ENCODE results near the gene NAT10. TPM values are rescaled to one million over a fixed set of nuclear protein-coding genes. Genes with fewer than 3 reads are reported as not detected.
"Not testable (repeated sequence)": the region's sequence is repeated elsewhere in the genome, so short reads cannot be mapped to it uniquely, and the experiment has no call there.

Gene NAT10
- 47.1 and 60.9 TPM in 2 replicates for total RNA-seq (2014; rRNA removed; shearing (Covaris generic))
- 25.5 and 30.7 TPM in 2 replicates for polyA plus RNA-seq (2015; cell fraction: cytosol; rRNA removed)
- polyA plus RNA-seq (2015; cell fraction: nucleus; rRNA removed) = 92.0 and 106 TPM in 2 replicates

DNA sequence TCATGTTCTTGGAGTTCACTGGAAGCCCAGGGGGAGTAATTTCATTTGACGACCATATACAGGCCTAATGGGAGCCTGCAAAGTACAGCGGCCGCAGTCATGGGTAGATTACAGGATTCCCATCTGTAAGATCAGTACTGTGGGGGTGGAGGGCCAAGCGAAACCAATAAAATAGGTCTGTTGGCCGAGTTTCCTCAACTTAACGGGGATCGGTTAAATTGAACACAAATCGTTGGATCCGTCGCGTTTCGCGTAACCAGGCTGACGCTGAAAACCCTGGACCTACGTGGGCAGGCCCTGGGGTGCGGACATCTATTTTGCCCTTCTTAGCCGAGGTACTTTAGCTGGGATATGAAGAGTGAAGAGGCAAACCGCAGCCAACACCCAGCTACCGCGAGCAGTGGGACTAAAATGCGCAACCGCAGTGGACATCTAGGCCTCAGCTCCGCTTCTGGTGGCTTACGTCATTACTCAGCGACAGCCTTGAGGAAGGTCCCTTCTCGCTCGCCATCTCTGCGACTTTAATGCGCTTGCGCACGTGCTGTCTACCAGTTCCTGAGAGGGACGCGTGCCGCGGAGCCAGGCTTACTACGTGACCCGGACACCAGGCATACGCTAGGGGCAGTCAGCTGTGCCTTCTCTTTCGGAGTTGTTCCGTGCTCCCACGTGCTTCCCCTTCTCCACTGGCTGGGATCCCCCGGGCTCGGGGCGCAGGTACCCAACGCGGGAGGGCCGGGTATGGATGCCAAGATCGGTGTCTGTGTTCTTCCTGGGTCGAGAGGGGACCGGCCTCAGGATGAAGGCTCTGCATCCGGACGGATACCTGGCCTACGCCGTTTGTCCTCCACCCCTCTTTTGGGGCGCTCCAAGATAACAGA is at the start of gene NAT10:
Gene NAT10, plus strand, starts transcription at position 551 of the 878 bp plus-strand sequence. CDS start 2,597 bp downstream, outside the sequence.
- peak; percentile 97 for DNase-seq (ENCODE audit: low read depth)

DNA sequence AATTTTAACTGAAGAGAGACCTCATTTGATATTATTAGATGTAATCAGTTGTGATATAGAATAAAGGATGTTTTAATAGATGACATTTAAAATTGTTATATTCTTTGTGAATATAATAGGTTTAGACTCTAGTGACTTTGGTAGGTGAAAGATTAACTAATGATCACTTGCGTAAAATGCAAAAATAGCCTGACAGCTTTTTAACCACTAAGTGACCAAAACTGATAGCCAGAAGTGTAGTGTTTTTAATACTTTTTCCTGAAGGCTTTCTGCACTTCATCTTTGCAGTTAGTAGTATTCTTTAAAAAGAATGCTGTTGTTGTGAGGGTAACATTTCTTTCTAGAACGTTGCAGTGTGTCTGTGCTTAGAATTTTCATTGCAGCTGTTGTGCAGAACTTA is 48.8 kb upstream of the NAT10 start:
- no peak for DNase-seq (ENCODE audit: low read depth)

DNA sequence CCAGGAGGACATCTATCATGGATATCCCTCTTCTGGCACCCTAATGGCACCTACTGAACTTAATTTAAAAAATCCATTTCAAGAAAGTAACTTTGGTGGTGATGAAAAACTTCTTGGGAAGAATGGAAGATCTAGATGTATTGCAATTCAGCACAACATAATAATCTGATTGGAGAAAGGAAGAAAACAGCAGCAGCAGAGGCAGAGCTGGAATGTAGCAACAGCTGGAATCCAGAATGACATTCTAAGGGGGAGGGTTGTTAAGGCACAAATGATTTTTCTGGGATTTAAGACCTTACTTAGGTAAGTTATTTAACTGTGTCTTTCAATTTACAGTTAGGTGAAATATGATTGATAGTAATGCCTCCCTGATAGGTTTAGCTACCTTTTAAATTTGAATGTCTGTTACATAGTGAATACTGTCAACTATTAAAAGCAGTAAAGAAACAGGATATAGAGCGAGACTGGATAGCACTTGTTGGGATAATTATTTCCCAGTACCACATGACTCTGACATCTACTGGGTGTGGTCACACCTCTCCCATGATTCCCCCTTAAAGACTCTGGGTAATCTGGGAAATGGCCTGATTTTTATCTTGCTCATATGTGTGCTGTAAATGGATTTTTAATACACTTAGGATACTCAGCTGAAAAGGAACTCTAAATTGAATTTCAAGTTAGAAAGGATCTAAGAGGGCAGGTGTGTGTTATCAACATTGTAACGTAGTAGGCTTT is 42.2 kb upstream of the NAT10 start:
- no peak for DNase-seq (ENCODE audit: low read depth)

DNA sequence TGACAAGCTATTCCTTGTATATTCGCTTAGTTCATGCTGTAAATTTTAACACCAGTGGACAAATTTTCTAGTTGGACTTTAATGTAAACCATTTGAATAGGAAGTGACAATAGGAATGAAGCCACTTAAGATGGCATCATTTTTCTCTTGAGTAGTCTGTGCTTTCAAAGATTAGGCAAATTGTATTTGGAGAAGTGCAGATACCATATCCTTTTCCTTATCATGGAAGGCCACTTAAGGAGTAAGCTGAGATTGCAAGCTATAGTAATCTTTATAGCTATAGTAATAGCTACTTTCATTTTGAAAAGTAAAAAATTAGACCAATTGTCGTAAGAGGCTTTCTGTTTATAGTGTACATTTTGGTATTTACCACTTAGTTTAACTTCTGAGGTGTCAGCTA is 41.1 kb upstream of the NAT10 start:
- DNase-seq (ENCODE audit: low read depth) = no peak

DNA sequence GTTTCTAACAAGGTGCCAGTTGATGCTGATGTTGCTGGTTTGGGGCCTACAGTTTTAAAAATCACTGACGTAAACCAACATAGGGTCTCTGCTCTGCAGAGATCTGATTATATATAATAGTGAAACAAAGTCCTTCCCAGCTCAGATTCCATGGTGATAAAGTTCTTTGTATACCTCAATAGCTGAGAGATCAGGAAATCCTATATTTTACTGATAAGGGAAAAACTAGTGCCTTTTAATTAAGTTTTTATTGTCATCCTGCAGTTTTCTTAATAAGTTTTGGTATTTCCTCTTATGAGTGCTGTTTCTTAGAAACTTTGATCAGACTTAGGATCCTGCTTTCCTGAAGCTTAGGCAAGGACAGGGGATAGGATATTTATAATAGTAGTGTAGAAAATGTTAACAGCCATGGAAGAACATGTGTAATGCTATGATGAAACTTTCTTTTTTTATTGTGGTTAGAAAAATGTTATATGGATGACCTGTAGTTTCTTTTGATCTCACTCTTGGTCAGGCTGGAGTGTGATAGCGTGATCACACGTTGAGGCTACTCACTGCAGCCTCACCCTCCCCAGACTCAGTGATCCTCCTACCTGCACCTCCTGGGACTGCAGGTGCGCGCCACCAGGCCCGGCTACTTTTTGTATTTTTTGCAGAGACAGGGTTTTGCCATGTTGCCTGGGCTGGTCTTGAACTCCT is 39.8 kb upstream of the NAT10 start:
- DNase-seq (ENCODE audit: low read depth) = no peak

DNA sequence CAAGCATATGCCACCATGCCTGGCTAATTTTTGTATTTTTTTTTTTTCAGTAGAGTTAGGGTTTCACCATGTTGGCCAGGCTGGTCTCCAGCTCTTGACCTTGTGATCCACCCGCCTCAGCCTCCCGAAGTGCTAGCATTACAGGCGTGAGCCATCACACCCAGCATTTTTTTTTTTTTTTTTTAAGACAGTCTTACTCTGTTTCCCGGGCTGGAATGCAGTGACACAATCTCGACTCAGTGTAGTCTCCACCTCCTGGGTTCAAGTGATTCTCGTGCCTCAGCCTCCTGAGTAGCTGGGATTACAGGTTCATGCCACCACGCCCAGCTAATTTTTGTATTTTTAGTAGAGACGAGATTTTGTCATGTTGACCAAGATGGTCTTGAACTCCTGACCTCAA is 38.7 kb upstream of the NAT10 start:
- peak; percentile 31 for DNase-seq (ENCODE audit: low read depth)

DNA sequence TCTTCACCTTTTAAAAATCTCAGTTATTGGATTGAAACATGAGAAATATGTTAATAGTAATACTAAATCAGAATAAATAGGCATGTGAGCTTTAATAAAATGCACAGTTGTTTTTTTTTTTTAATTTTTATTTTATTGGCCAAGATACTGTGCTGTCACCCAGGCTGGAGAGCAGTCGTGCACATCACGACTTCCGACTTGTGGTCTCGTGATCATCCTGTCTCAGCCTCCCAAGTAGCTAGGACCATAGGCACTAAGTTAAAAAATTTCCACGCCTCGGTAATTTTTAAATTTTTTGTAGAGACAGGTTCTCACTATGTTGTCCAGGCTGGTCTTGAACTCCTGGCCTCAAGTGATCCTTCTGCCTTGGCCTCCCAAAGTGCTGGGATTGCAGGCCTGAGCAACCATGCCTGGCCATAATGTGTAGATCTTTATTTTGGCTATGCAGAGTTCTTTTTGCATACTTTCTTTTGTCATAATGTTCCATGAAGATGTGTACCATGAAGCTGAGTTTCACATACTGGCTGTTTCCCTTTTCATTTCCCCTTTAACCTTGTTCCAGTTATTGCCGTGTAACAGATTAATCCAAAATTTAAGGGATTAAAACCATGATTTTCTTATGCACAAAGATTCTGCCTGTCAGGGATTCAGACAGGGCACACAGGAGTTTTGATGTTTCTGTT is 37.9 kb upstream of the NAT10 start:
- DNase-seq (ENCODE audit: low read depth) = no peak

DNA sequence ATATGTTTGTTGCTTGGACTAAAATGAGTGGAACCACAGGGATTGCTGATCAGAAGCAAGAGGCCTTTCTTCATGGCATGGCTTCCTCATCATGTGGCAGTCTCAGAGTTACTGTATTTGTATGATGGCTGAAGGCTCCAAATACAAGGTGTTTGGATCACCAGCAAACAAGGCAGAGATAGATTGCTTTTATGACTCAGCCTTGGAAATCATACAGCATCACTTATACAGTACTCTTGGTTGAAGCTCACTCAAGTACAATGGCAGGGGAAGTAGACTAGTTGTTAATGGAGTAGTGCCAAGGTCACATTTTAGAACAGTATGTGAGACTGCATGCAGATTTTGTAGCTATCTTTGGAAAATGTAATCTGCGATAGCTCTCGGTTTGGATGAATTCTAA is 37.3 kb upstream of the NAT10 start:
- peak; percentile 57 for DNase-seq (ENCODE audit: low read depth)

DNA sequence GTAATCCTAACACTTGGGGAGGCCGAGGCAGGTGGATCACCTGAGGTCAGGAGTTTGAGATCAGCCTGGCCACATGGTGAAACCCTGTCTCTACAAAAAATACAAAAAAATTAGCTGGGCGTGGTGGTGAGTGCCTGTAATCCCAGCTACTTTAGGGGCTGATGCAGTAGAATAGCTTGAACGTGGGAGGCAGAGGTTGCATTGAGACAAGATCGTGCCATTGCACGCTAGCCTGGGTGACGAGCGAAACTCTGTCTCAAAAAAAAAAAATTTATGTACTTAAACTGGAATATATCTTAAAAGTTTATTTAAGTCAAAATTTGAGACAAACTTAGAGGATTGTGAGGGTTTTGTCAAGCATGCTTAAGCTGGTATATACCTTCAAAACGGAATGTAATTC is 34.1 kb upstream of the NAT10 start:
- not testable (repeated sequence) for DNase-seq (ENCODE audit: low read depth)

DNA sequence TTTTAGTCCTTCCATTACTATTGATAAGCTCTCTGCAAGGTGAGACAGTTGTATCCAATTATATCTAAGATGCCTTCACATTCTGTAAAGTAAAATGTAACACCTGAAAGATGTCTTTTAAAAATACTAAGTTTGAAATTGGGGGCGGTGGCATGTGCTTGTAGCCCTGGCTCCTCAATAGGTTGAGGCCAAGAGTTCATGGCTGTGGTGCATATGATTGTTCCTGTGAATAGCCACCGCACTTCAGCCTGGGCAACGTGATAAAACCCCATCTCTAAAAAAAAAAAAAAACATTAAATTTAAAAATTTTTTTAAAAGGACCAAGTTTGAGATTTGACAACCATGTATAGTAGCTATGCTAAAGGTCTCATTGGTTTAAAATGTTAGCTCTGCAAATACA is 33.4 kb upstream of the NAT10 start:
- no peak for DNase-seq (ENCODE audit: low read depth)

DNA sequence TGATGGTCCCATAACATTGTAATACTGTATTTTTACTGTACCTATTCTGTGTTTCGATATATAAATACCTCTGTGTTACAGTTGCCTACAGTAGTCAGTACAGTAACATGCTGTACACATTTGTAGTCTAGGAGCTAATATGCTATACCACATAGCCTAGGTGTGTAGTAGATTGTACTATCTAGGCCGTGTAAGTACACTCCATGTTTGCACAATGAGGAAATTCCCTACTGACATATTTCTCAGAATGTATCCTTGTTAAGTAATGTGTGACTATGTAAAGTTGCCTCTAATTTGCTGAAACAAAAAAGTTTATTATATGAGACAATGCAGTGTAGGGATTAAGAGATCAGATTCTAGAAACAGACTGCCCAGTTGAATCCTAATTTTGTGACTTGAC is 32.6 kb upstream of the NAT10 start:
- no peak for DNase-seq (ENCODE audit: low read depth)

DNA sequence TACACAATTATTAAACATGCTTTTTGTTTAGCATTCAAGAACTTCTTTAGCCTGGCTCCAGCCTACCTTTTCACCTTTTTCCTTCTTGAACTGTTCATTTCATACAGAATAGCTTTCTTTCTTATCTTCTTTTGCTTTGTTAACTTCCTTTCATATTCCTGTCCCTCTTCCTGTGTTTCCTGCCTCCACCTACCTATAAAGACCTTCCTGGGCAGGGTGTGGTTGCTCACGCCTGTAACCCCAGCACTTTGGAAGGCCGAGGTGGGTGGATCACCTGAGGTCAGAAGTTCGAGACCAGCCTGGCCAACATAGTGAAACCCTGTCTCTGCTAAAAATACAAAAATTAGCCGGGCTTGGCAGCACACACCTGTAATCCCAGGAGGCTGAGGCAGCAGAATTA is 31.0 kb upstream of the NAT10 start:
- no peak for DNase-seq (ENCODE audit: low read depth)

DNA sequence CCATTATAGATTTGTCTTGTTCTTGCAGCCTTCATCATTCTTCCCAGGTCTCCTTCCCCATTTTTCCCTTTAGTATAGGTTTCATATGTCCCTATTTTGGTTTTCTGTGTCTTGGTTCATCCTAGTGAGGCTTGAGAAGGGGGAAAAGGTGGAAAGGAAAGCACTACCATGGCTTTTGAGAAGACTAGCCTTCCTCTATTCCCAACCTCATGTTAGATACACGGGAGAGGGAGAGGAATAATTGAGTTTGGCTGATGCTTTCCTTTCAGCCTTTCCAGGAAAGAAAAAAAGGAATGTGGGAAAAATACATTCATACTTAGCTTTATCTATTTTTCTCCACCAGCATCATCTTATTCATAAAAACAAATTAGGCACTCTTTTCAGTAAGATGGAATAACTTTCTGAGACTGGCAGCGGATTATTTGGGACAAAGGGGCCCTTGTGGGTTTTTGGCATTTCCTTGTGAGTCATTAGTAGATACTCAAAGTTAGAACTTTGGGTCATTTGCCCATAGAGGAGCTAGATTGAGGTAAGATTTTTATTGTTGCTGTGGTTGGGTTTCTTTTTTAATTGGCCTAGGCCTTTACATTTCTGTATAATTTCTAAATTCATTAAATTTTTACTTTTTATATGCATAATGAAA is 30.1 kb upstream of the NAT10 start:
- peak; percentile 77 for DNase-seq (ENCODE audit: low read depth)

DNA sequence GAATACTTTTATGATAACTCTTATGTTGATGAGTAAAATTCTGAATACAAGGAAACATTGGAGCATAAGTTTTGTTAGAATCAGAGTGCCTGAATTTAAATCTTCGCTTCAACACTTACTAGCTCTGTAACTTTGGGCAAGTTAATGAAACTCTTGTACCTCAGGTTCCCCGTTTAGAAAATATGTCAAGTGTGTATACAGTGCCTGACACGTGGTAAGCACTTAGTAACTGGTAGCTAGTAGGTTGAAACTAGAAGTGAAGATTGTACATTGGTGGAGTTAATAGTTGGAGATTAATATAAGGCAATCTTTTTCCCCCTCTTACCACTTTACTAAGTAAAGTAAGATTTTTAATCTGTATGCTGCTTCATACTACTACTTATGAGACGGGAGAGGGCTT is 24.8 kb upstream of the NAT10 start:
- no peak for DNase-seq (ENCODE audit: low read depth)

DNA sequence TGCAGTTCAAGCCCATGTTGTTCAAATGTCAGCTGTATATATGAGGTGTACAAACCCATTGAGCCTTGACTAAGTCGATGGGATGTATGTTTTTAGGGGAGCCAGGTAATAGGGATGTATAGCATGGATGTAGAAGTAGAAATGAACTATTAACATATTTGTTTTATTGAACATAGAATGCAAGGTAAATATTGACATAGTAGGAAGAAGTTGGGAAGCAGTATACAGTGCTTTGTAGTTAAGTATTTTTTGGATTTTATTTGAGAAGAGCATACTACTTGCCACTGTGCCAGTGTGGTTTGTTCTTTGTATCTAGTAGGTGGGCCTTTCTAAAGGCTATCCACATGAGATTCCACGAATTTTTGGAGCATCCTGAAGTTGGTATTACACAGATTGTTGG is 20.8 kb upstream of the NAT10 start:
- DNase-seq (ENCODE audit: low read depth) = no peak

DNA sequence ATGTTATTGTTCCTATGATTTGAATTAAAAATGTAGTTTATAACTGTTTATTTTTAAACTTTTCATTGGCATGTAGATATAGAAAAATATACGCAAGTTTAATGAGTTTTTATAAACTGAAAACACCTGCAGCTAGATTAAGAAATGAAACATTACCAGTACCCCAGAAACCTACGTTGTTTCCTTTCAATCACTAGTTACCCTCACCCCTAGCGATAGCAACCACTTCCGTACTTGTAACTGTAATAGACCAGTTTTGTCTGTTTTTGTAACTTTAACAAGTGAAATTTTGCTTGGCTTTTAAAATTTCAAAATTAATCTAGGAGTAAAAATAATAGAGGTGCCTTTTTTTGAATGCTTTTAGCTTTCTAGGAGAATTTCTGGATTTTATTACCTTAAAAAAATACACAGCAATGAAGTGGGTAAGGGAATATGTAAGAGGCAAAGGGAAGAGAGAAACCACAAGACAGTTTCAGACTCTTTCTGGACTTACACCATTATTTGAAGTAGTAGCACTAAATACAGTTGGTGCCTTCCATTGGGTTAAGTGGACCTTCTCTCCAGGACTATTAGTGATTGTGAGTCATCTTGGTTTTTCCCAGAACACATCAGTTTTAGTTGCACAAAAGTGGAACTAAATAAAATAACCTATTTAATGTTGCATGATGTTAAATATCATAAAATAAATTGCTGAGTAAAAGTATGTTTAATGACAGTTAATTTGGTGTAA is 18.7 kb upstream of the NAT10 start:
- no peak for DNase-seq (ENCODE audit: low read depth)

DNA sequence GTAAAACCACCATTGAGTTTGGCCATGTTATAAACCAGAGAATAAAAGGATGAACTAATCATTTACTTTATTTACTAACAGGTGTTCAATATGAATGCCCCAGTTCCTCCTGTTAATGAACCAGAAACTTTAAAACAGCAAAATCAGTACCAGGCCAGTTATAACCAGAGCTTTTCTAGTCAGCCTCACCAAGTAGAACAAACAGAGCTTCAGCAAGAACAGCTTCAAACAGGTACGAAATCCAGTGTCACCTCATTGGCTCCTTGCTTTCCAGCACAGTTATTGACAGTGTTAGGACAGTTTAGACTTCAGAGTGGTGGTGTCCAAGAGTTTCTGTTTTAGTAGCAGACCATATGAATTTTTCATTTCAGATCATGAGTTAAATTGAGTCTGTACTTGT is 13.6 kb upstream of the NAT10 start:
- no peak for DNase-seq (ENCODE audit: low read depth)

DNA sequence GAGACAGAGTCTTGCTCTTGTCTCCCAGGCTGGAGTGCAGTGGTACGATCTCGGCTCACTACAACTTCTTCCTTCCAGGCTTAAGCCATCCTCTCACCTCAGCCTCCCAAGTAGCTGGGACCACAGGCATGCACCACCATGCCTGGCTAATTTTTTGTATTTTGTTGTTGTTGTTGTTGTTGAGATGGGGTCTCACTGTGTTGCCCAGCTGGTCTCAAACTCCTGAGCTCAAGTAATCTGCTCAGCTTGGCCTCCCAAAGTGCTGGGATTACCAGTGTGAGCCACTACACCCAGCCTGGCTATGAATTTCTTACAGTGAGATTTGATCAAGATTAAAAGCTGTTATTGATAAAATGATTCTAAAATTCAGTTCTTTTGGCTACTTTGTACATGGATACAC is 10.5 kb upstream of the NAT10 start:
- DNase-seq (ENCODE audit: low read depth) = not testable (repeated sequence)

DNA sequence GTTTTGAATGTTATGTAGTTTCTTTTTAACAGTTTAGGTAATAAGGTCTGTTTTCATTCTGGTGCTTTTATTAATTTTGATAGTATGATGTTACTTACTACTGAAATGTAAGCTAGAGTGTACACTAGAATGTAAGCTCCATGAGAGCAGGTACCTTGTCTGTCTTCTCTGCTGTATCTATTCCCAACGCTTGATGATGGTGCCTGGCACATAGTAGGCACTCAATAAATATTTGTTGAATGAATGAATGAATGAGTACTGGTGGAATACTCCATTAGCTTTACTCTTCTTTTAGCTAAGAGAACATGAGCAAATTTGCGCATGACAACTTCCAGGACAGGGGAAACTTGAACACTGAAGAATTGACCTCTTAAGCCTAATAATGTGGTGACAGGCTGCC is 6.6 kb upstream of the NAT10 start:
- no peak for DNase-seq (ENCODE audit: low read depth)

DNA sequence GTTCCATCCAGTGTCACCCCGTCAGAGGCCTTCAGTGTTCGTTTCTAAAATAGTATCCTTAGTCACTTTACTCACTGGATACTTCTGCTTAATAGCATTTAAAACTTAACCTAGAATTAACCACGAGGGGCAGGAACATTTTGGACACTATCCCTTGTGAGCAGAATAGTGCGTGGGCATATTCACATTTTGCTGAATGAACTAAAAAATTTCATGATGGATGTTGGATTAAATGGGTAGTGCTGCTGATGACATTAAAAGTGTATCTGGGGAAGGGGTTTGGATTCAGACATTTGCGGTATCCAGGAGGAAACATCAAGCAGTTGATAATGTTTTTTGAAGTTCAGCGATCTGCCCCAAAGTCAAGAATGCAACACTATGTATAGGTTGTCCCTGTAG is 750 bp upstream of the NAT10 start:
- no peak for DNase-seq (ENCODE audit: low read depth)

Measured in HT1080 (cell line).